WTC11 (cell line): ENCODE measurements around the gene KRT33A. TPM values are rescaled to one million over a fixed set of nuclear protein-coding genes. Genes with fewer than 3 reads are reported as not detected.

Source experiments
- ATAC-seq: fragments of 200-7000 bp; cut with Tn5 transposase; 2 replicates; pipeline ENCODE4 v1.10.0; 2021; ENCODE audit warnings: mild to moderate bottlenecking, moderate library complexity
- CTCF ChIA-PET: fragments of 300-600 bp; sonication (Branson Sonifier 250); formaldehyde crosslinking; loops from one replicate; lab custom pipeline; 2021; ENCODE audit warnings: antibody characterized with exemption; lab: Charles Lee
- POLR2A ChIA-PET: fragments of 350-600 bp; sonication (Branson Sonifier 250); formaldehyde crosslinking; loops from one replicate; lab custom pipeline; 2021; ENCODE audit warnings: antibody characterized with exemption; lab: Charles Lee
- DNase-seq: peaks from one replicate; pipeline ENCODE4 v3.0.0; 2021; ENCODE audit warnings: low spot score
- H3K27ac Mint-ChIP-seq: 2 replicates; pipeline ENCODE4 v1.8.0; 2021; ENCODE audit warnings: mixed read lengths
- H3K27me3 Mint-ChIP-seq: 2 replicates; pipeline ENCODE4 v1.8.0; 2021; ENCODE audit warnings: low read depth, mild to moderate bottlenecking, moderate library complexity, mixed read lengths
- H3K36me3 Mint-ChIP-seq: 2 replicates; pipeline ENCODE4 v1.8.0; 2021; ENCODE audit warnings: mixed read lengths
- H3K4me1 Mint-ChIP-seq: 2 replicates; pipeline ENCODE4 v1.8.0; 2022; ENCODE audit warnings: mixed read lengths
- H3K4me3 Mint-ChIP-seq: 2 replicates; pipeline ENCODE4 v1.8.0; 2021; ENCODE audit warnings: mild to moderate bottlenecking, moderate library complexity, mixed read lengths
- H3K9me3 Mint-ChIP-seq: 2 replicates; pipeline ENCODE4 v1.8.0; 2021; ENCODE audit warnings: mixed read lengths
- ATF1 ChIP-seq: sonication (generic); formaldehyde crosslinking; IDR thresholded peaks from 2 replicates; pipeline ENCODE4 v1.8.1; 2023; ENCODE audit warnings: mild to moderate bottlenecking, moderate library complexity, missing genetic modification reagents
- ATF2 ChIP-seq: sonication (generic); formaldehyde crosslinking; IDR thresholded peaks from 2 replicates; pipeline ENCODE4 v1.8.1; 2022; ENCODE audit warnings: low read depth, missing genetic modification reagents, borderline replicate concordance
- ESRRA ChIP-seq: sonication (generic); formaldehyde crosslinking; IDR thresholded peaks from 2 replicates; pipeline ENCODE4 v1.8.1; 2022; ENCODE audit warnings: mild to moderate bottlenecking, missing genetic modification reagents, borderline replicate concordance
- FOXP4 ChIP-seq: sonication (generic); formaldehyde crosslinking; IDR thresholded peaks from 2 replicates; pipeline ENCODE4 v1.8.0; 2022; ENCODE audit warnings: mild to moderate bottlenecking, missing genetic modification reagents
- GTF2I ChIP-seq: fragments of 250-450 bp; sonication (Bioruptor Pico); conservative IDR thresholded peaks from 2 replicates; pipeline ENCODE4 v1.4.0; 2021; ENCODE audit warnings: mild to moderate bottlenecking
- MAX ChIP-seq: sonication (generic); formaldehyde crosslinking; IDR thresholded peaks from 2 replicates; pipeline ENCODE4 v1.8.0; 2022; ENCODE audit warnings: mild to moderate bottlenecking, missing genetic modification reagents
- NFE2L1 ChIP-seq: sonication (generic); formaldehyde crosslinking; IDR thresholded peaks from 2 replicates; pipeline ENCODE4 v1.8.1; 2023; ENCODE audit warnings: missing genetic modification reagents
- NFYB ChIP-seq: sonication (generic); formaldehyde crosslinking; conservative IDR thresholded peaks from 2 replicates; pipeline ENCODE4 v1.8.0; 2022; ENCODE audit warnings: low read depth, missing genetic modification reagents
- NR1H2 ChIP-seq: sonication (generic); formaldehyde crosslinking; IDR thresholded peaks from 2 replicates; pipeline ENCODE4 v1.9.0; 2021; ENCODE audit warnings: mild to moderate bottlenecking, moderate library complexity, missing genetic modification reagents
- NR3C1 ChIP-seq: sonication (generic); formaldehyde crosslinking; conservative IDR thresholded peaks from 2 replicates; pipeline ENCODE4 v1.8.1; 2023; ENCODE audit warnings: low read depth, mild to moderate bottlenecking, missing genetic modification reagents
- OVOL2 ChIP-seq: fragments of 250-450 bp; sonication (Bioruptor Pico); IDR thresholded peaks from 2 replicates; pipeline ENCODE4 v1.9.0; 2021; ENCODE audit warnings: mild to moderate bottlenecking, borderline replicate concordance
- SOX15 ChIP-seq: fragments of 250-450 bp; sonication (Bioruptor Pico); IDR thresholded peaks from 2 replicates; pipeline ENCODE4 v1.9.0; 2021; ENCODE audit warnings: mild to moderate bottlenecking
- SP1 ChIP-seq: sonication (generic); formaldehyde crosslinking; conservative IDR thresholded peaks from 2 replicates; pipeline ENCODE4 v1.8.1; 2022; ENCODE audit warnings: missing genetic modification reagents
- TCF7 ChIP-seq: sonication (generic); formaldehyde crosslinking; IDR thresholded peaks from 2 replicates; pipeline ENCODE4 v1.8.0; 2022; ENCODE audit warnings: mild to moderate bottlenecking, low read depth, missing genetic modification reagents, moderate library complexity
- TEAD4 ChIP-seq: sonication (generic); formaldehyde crosslinking; IDR thresholded peaks from 2 replicates; pipeline ENCODE4 v1.8.0; 2022; ENCODE audit warnings: mild to moderate bottlenecking, missing genetic modification reagents
- ZNF232 ChIP-seq: sonication (generic); formaldehyde crosslinking; IDR thresholded peaks from 2 replicates; pipeline ENCODE4 v1.8.0; 2022; ENCODE audit warnings: mild to moderate bottlenecking, missing genetic modification reagents
- total RNA-seq: library from RNA; stranded (reverse); gene quantifications from 3 replicates; pipeline ENCODE4 v1.2.3, GENCODE V29; 2021
- TF ChIP-seq, protein P1 (sequence below): sonication (generic); formaldehyde crosslinking; IDR thresholded peaks from 2 replicates; pipeline ENCODE4 v1.8.0; 2023; ENCODE audit warnings: missing genetic modification reagents
- TF ChIP-seq, protein P2 (sequence below): fragments of 250-450 bp; sonication (Bioruptor Pico); IDR thresholded peaks from 2 replicates; pipeline ENCODE4 v1.9.0; 2021; ENCODE audit warnings: mild to moderate bottlenecking
- TF ChIP-seq, protein P3 (sequence below): sonication (generic); formaldehyde crosslinking; IDR thresholded peaks from 2 replicates; pipeline ENCODE4 v1.8.1; 2023; ENCODE audit warnings: mild to moderate bottlenecking, missing genetic modification reagents
- TF ChIP-seq, protein P4 (sequence below): sonication (generic); formaldehyde crosslinking; IDR thresholded peaks from 2 replicates; pipeline ENCODE4 v1.8.1; 2022; ENCODE audit warnings: mild to moderate bottlenecking, missing genetic modification reagents, moderate library complexity, borderline replicate concordance
- TF ChIP-seq, protein P5 (sequence below): sonication (generic); formaldehyde crosslinking; IDR thresholded peaks from 2 replicates; pipeline ENCODE4 v1.8.1; 2022; ENCODE audit warnings: missing genetic modification reagents, borderline replicate concordance
- TF ChIP-seq, protein P6 (sequence below): sonication (generic); formaldehyde crosslinking; IDR thresholded peaks from 2 replicates; pipeline ENCODE4 v1.8.0; 2022; ENCODE audit warnings: mild to moderate bottlenecking, missing genetic modification reagents

The KRT33A gene
- total RNA-seq, 1 experiment from 2014 or later = not detected

- peaks cover 10% of the 10 kb centered on the region for H3K36me3 Mint-ChIP-seq
- no peak overlapping the region for H3K27ac Mint-ChIP-seq
- ChIA-PET CTCF (interaction anchor here (1.1 to 2.8 kb wide), 3 partner anchors 11 to 146 kb away, joined by 3 to 11 read pairs (median 6); no protein-coding TSS in a partner anchor), POLR2A (no interaction called here)
- no peak for DNase-seq
- peaks cover 36% of the 10 kb centered on the region for H3K9me3 Mint-ChIP-seq
- no peak; the same call in 1 of the 2 replicates for ATAC-seq
- no peak overlapping the region for H3K4me3 Mint-ChIP-seq
- TF ChIP-seq GTF2I (CRISPR knock-in tag) (no peak), ATF1 (CRISPR knock-in tag) (no peak)
- TF ChIP-seq, protein P1, sequence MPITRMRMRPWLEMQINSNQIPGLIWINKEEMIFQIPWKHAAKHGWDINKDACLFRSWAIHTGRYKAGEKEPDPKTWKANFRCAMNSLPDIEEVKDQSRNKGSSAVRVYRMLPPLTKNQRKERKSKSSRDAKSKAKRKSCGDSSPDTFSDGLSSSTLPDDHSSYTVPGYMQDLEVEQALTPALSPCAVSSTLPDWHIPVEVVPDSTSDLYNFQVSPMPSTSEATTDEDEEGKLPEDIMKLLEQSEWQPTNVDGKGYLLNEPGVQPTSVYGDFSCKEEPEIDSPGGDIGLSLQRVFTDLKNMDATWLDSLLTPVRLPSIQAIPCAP = no peak
- no peaks in the 10 kb centered on the region for H3K4me1 Mint-ChIP-seq
- peaks cover 3% of the 10 kb centered on the region for H3K27me3 Mint-ChIP-seq
Observed at GRCh38 chr17:41340494-41340893, 10.1 kb downstream of the KRT33A start.

- H3K27ac Mint-ChIP-seq = no peak overlapping the region
Observed at GRCh38 chr17:41339571-41340172, 11.0 kb downstream of the KRT33A start.

More at GRCh38 chr17:41339571-41340172, 11.0 kb downstream of the KRT33A start:
- H3K36me3 Mint-ChIP-seq = peaks cover 10% of the 10 kb centered on the region
- ChIA-PET CTCF (interaction anchor here (0.8 to 2.8 kb wide), 3 partner anchors 10 to 147 kb away, joined by 3 to 11 read pairs (median 3); no protein-coding TSS in a partner anchor), POLR2A (no interaction called here)
- peaks cover 36% of the 10 kb centered on the region for H3K9me3 Mint-ChIP-seq
- no peak for DNase-seq
- H3K4me1 Mint-ChIP-seq = no peaks in the 10 kb centered on the region
- peaks cover 3% of the 10 kb centered on the region for H3K27me3 Mint-ChIP-seq
- no peak overlapping the region for H3K4me3 Mint-ChIP-seq
- ATAC-seq = no peak
- no peak for TF ChIP-seq NFYB (CRISPR knock-in tag)
- TF ChIP-seq, protein P2, sequence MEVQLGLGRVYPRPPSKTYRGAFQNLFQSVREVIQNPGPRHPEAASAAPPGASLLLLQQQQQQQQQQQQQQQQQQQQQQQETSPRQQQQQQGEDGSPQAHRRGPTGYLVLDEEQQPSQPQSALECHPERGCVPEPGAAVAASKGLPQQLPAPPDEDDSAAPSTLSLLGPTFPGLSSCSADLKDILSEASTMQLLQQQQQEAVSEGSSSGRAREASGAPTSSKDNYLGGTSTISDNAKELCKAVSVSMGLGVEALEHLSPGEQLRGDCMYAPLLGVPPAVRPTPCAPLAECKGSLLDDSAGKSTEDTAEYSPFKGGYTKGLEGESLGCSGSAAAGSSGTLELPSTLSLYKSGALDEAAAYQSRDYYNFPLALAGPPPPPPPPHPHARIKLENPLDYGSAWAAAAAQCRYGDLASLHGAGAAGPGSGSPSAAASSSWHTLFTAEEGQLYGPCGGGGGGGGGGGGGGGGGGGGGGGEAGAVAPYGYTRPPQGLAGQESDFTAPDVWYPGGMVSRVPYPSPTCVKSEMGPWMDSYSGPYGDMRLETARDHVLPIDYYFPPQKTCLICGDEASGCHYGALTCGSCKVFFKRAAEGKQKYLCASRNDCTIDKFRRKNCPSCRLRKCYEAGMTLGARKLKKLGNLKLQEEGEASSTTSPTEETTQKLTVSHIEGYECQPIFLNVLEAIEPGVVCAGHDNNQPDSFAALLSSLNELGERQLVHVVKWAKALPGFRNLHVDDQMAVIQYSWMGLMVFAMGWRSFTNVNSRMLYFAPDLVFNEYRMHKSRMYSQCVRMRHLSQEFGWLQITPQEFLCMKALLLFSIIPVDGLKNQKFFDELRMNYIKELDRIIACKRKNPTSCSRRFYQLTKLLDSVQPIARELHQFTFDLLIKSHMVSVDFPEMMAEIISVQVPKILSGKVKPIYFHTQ (CRISPR knock-in tag) = no peak
- TF ChIP-seq, protein P3, sequence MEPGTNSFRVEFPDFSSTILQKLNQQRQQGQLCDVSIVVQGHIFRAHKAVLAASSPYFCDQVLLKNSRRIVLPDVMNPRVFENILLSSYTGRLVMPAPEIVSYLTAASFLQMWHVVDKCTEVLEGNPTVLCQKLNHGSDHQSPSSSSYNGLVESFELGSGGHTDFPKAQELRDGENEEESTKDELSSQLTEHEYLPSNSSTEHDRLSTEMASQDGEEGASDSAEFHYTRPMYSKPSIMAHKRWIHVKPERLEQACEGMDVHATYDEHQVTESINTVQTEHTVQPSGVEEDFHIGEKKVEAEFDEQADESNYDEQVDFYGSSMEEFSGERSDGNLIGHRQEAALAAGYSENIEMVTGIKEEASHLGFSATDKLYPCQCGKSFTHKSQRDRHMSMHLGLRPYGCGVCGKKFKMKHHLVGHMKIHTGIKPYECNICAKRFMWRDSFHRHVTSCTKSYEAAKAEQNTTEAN (CRISPR knock-in tag) = no peak
- TF ChIP-seq ZNF232 (CRISPR knock-in tag) = no peak
- TF ChIP-seq, protein P4, sequence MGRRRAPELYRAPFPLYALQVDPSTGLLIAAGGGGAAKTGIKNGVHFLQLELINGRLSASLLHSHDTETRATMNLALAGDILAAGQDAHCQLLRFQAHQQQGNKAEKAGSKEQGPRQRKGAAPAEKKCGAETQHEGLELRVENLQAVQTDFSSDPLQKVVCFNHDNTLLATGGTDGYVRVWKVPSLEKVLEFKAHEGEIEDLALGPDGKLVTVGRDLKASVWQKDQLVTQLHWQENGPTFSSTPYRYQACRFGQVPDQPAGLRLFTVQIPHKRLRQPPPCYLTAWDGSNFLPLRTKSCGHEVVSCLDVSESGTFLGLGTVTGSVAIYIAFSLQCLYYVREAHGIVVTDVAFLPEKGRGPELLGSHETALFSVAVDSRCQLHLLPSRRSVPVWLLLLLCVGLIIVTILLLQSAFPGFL = no peak
- TF ChIP-seq SOX15 (CRISPR knock-in tag) = no peak
- TF ChIP-seq OVOL2 (CRISPR knock-in tag) = no peak
- no peak for TF ChIP-seq MAX (CRISPR knock-in tag)
- no peak for TF ChIP-seq NR3C1 (CRISPR knock-in tag)
- TF ChIP-seq TCF7 (CRISPR knock-in tag) = no peak
- no peak for TF ChIP-seq SP1 (CRISPR knock-in tag)
- no peak for TF ChIP-seq FOXP4 (CRISPR knock-in tag)
- TF ChIP-seq, protein P5, sequence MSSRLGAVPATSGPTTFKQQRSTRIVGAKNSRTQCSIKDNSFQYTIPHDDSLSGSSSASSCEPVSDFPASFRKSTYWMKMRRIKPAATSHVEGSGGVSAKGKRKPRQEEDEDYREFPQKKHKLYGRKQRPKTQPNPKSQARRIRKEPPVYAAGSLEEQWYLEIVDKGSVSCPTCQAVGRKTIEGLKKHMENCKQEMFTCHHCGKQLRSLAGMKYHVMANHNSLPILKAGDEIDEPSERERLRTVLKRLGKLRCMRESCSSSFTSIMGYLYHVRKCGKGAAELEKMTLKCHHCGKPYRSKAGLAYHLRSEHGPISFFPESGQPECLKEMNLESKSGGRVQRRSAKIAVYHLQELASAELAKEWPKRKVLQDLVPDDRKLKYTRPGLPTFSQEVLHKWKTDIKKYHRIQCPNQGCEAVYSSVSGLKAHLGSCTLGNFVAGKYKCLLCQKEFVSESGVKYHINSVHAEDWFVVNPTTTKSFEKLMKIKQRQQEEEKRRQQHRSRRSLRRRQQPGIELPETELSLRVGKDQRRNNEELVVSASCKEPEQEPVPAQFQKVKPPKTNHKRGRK (CRISPR knock-in tag) = no peak
- TF ChIP-seq, protein P6, sequence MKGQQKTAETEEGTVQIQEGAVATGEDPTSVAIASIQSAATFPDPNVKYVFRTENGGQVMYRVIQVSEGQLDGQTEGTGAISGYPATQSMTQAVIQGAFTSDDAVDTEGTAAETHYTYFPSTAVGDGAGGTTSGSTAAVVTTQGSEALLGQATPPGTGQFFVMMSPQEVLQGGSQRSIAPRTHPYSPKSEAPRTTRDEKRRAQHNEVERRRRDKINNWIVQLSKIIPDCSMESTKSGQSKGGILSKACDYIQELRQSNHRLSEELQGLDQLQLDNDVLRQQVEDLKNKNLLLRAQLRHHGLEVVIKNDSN (CRISPR knock-in tag) = no peak
- TF ChIP-seq ESRRA (CRISPR knock-in tag) = no peak
- no peak for TF ChIP-seq NFE2L1 (CRISPR knock-in tag)
- TF ChIP-seq ATF2 (CRISPR knock-in tag) = no peak
- TF ChIP-seq NR1H2 (CRISPR knock-in tag) = no peak
- TF ChIP-seq TEAD4 (CRISPR knock-in tag) = no peak
